B cell (primary cell): ENCODE data around the gene SFT2D2. TPM values are rescaled to one million over a fixed set of nuclear protein-coding genes. Genes with fewer than 3 reads are reported as not detected.

Experiments used
- ATAC-seq: fragments of 200-7000 bp; cut with Tn5 transposase; one replicate; pipeline ENCODE4 v1.10.0; 2021; ENCODE audit warnings: low read depth, mild to moderate bottlenecking, moderate number of reproducible peaks, moderate library complexity
- CTCF ChIA-PET: fragments of 350-600 bp; sonication (Branson Sonifier 250); formaldehyde crosslinking; loops from one replicate; lab custom pipeline; 2021; ENCODE audit warnings: antibody characterized with exemption, inconsistent platforms; lab: Charles Lee
- POLR2A ChIA-PET: fragments of 350-600 bp; sonication (Branson Sonifier 250); formaldehyde crosslinking; loops from one replicate; lab custom pipeline; 2021; ENCODE audit warnings: antibody characterized with exemption; lab: Charles Lee
- DNase-seq: peaks from one replicate; pipeline ENCODE4 v3.0.0; 2013
- H2AFZ ChIP-seq: 2 replicates; pipeline ENCODE4 v1.6.1; 2012; ENCODE audit warnings: mild to moderate bottlenecking, low read depth, low read length; ENCODE audit not compliant: insufficient read depth, poor library complexity, severe bottlenecking
- H3K27ac ChIP-seq, 2 donors: 1 replicate in 1 of 2; 2 replicates in 1 of 2; pipeline ENCODE4 v1.5.1; 2012 to 2013; ENCODE audit warnings: low read length in 2 of 2, mild to moderate bottlenecking in 2 of 2, moderate library complexity in 1 of 2
- H3K27me3 ChIP-seq, 4 experiments: fragments of 200-600 bp in 1 of 4; sonication (generic) in 1 of 4; replicated peaks in 1 of 4; 1 replicate in 2 of 4; 2 replicates in 2 of 4; pipeline versions ENCODE4 v1.6.1 to v1.7.0; 2013 to 2016; ENCODE audit warnings: low read length in 3 of 4, mild to moderate bottlenecking in 2 of 4, mixed read lengths in 1 of 4, moderate library complexity in 1 of 4; ENCODE audit not compliant: insufficient read depth in 4 of 4, control insufficient read depth in 3 of 4; ENCODE audit errors: control extremely low read depth in 1 of 4
- H3K36me3 ChIP-seq, 2 experiments: replicated peaks in 1 of 2; 1 replicate in 1 of 2; 2 replicates in 1 of 2; pipeline versions ENCODE4 v1.6.1 to v1.7.1; 2013; ENCODE audit warnings: low read length in 1 of 2; ENCODE audit not compliant: insufficient read depth in 2 of 2, control insufficient read depth in 1 of 2; ENCODE audit errors: control extremely low read depth in 1 of 2, extremely low read depth in 1 of 2
- H3K4me1 ChIP-seq, 2 donors: fragments of 200-600 bp in 1 of 2; sonication (generic) in 1 of 2; 1 replicate in 1 of 2; 2 replicates in 1 of 2; pipeline versions ENCODE4 v1.5.1 to v1.6.1; 2013 to 2017; ENCODE audit warnings: low read length in 2 of 2; ENCODE audit not compliant: control insufficient read depth in 2 of 2, insufficient read depth in 2 of 2
- H3K4me2 ChIP-seq: replicated peaks from 2 replicates; pipeline ENCODE3; 2012; ENCODE audit warnings: mild to moderate bottlenecking, low read depth, low read length; ENCODE audit not compliant: poor library complexity, severe bottlenecking
- H3K4me3 ChIP-seq, 5 experiments: fragments of 200-600 bp in 1 of 5; sonication (generic) in 1 of 5; 1 replicate in 3 of 5; 2 replicates in 2 of 5; pipeline versions ENCODE4 v1.5.1 to v1.7.0; 2011 to 2016; ENCODE audit warnings: low read length in 4 of 5, mild to moderate bottlenecking in 4 of 5, low read depth in 2 of 5, control low read depth in 1 of 5, moderate library complexity in 1 of 5; ENCODE audit not compliant: insufficient read depth in 1 of 5; ENCODE audit errors: control extremely low read depth in 1 of 5, extremely low read depth in 1 of 5
- H3K79me2 ChIP-seq: fragments of 200-600 bp; sonication (generic); one replicate; pipeline ENCODE4 v1.6.0; 2016; ENCODE audit warnings: low read length; ENCODE audit not compliant: control insufficient read depth, insufficient read depth
- H3K9ac ChIP-seq: fragments of 200-600 bp; sonication (generic); 2 replicates; pipeline ENCODE4 v1.6.1; 2017; ENCODE audit warnings: mild to moderate bottlenecking, low read length, moderate library complexity
- H3K9me3 ChIP-seq, 3 donors: one replicate each; pipeline versions ENCODE4 v1.6.1 to v1.7.1; 2013; ENCODE audit warnings: low read length in 2 of 3; ENCODE audit not compliant: control insufficient read depth in 2 of 3, insufficient read depth in 1 of 3; ENCODE audit errors: control extremely low read depth in 1 of 3
- H4K20me1 ChIP-seq: 2 replicates; pipeline ENCODE4 v1.6.0; 2012; ENCODE audit warnings: mild to moderate bottlenecking, low read length; ENCODE audit not compliant: insufficient read depth, control insufficient read depth, poor library complexity, severe bottlenecking
- H3K27ac Mint-ChIP-seq: one replicate; pipeline ENCODE4 v1.8.0; 2021; ENCODE audit warnings: mixed read lengths
- H3K27me3 Mint-ChIP-seq: one replicate; pipeline ENCODE4 v1.8.0; 2021; ENCODE audit warnings: mixed read lengths
- H3K4me1 Mint-ChIP-seq: one replicate; pipeline ENCODE4 v1.8.0; 2021; ENCODE audit warnings: mixed read lengths
- H3K4me3 Mint-ChIP-seq: one replicate; pipeline ENCODE4 v1.8.0; 2021; ENCODE audit warnings: mixed read lengths
- H3K9me3 Mint-ChIP-seq: one replicate; pipeline ENCODE4 v1.8.0; 2022; ENCODE audit warnings: mixed read lengths; ENCODE audit not compliant: insufficient read depth
- EZH2 ChIP-seq: IDR thresholded peaks from 2 replicates; pipeline ENCODE4 v1.6.1; 2012; ENCODE audit warnings: borderline replicate concordance, low read depth, mild to moderate bottlenecking, moderate library complexity, low read length; ENCODE audit not compliant: insufficient read depth, poor library complexity, severe bottlenecking
- WGBS: methylation state at CpG from one replicate; pipeline ENCODE4 v1.1.5; 2013; ENCODE audit warnings: missing lambda C conversion rate; ENCODE audit not compliant: insufficient coverage; 5-methylcytosine and 5-hydroxymethylcytosine counted together
- intact Hi-C: fragments of 100-400 bp; cut with micrococcal nuclease; formaldehyde crosslinking; loops from one replicate; pipeline ENCODE4 v1.10.0; 2022
- polyA plus RNA-seq: library from polyadenylated mRNA; depleted of rRNA; stranded (reverse); fragments of >200 nt; gene quantifications from 2 replicates; pipeline ENCODE4 v1.2.3, GENCODE V29; 2012
- total RNA-seq, 2 donors: library from RNA; stranded (reverse); fragments of 120-200 nt in 1 of 2; gene quantifications; 1 replicate in 1 of 2; 2 replicates in 1 of 2; pipeline versions ENCODE4 v1.2.3 to v1.2.4, GENCODE V29; 2013 to 2022
- TF ChIP-seq, protein P1 (sequence below): fragments of 200-600 bp; IDR thresholded peaks from one replicate; pipeline ENCODE4 v1.8.0; 2022; ENCODE audit warnings: antibody characterized with exemption, mild to moderate bottlenecking

SFT2D2 gene
- total and polyA plus RNA-seq, 2 donors (not counting 1 experiment from before 2014, with no cell fraction given), result 13.0 to 68.3 TPM

DNA sequence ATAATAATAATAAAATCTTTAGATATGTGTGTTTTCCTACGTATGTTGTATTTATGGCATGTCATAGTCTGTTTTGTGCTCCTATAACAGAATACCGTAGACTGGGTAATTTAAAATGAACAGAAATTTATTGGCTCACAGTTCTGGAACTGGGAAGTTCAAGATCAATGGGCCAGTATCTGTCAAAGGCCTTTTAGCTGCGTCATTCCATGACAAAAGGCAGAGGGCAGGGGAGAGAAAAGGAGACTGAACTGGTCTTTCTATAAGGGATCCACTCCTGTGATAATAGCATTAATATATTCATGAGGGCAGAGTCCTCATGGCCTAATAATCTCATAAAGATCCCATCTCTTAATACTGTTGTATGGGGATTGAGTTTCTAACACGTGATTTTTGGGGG is 7.1 kb upstream of the SFT2D2 start:
- H3K4me3 ChIP-seq, result no peak overlapping the region
- H3K4me2 ChIP-seq, result no peak overlapping the region
- no peak overlapping the region for H3K27ac ChIP-seq
- ChIA-PET POLR2A (no interaction called here), CTCF (interaction anchor here (1.0 kb wide), 1 partner anchor 17 kb away, joined by 3 read pairs; no protein-coding TSS in a partner anchor)
- no peaks in the 10 kb centered on the region for H3K4me1 ChIP-seq
- H3K9ac ChIP-seq, result no peak overlapping the region
- no peaks in the 10 kb centered on the region for H3K36me3 ChIP-seq
- H3K27me3 ChIP-seq, result peaks cover 0 to 3% (median 0%) of the 10 kb centered on the region in 4 experiments
- ATAC-seq (no peak), DNase-seq (no peak)
- H3K9me3 ChIP-seq, result peaks cover 0 to 3% (median 0%) of the 10 kb centered on the region in 3 donors
- Mint-ChIP-seq H3K4me1 (no peaks in the 10 kb centered on the region), H3K4me3 (no peak overlapping the region), H3K27ac (no peak overlapping the region), H3K27me3 (peaks cover 2% of the 10 kb centered on the region), H3K9me3 (no peaks in the 10 kb centered on the region)
- intact Hi-C loops, result no loop called here
- H3K79me2 ChIP-seq, result no peaks in the 10 kb centered on the region
- no peak overlapping the region for H2AFZ ChIP-seq
- no peaks in the 10 kb centered on the region for H4K20me1 ChIP-seq
- no peak for TF ChIP-seq EZH2
- TF ChIP-seq, protein P1, sequence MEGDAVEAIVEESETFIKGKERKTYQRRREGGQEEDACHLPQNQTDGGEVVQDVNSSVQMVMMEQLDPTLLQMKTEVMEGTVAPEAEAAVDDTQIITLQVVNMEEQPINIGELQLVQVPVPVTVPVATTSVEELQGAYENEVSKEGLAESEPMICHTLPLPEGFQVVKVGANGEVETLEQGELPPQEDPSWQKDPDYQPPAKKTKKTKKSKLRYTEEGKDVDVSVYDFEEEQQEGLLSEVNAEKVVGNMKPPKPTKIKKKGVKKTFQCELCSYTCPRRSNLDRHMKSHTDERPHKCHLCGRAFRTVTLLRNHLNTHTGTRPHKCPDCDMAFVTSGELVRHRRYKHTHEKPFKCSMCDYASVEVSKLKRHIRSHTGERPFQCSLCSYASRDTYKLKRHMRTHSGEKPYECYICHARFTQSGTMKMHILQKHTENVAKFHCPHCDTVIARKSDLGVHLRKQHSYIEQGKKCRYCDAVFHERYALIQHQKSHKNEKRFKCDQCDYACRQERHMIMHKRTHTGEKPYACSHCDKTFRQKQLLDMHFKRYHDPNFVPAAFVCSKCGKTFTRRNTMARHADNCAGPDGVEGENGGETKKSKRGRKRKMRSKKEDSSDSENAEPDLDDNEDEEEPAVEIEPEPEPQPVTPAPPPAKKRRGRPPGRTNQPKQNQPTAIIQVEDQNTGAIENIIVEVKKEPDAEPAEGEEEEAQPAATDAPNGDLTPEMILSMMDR, result no peak
- 95% methylated on average over 3 of the region's 4 CpGs for WGBS

DNA sequence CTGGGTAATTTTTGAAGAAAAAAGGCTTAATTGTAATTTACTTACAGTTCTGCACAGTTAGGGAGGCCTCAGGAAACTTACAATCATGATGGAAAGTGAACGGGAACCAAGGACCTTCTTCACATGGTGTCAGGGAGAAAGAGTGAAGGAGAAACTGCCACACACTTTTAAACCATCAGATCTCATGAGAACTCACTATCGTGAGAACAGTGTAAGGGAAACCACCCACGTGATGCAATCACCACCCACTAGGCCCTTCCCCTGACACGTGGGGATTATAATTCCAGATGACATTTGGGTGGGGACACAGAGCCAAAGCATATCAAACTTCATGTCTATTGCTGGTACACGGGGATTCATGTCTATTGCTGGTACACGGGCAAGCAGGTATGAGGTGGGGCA is 5.3 kb upstream of the SFT2D2 start:
- intact Hi-C loops, result no loop called here
- POLR2A ChIA-PET, result no interaction called here
- peaks cover 11% of the 10 kb centered on the region for H3K4me1 Mint-ChIP-seq
- Histone ChIP-seq H3K4me3 (no peak overlapping the region), H3K36me3 (no peaks in the 10 kb centered on the region), H4K20me1 (no peaks in the 10 kb centered on the region), H3K9ac (no peak overlapping the region), H3K79me2 (peaks cover under 1% of the 10 kb centered on the region), H3K4me1 (peaks cover 9 to 11% of the 10 kb centered on the region in 2 donors), H3K4me2 (no peak overlapping the region), H3K27me3 (peaks cover 0 to 3% (median 0%) of the 10 kb centered on the region in 4 experiments), H3K9me3 (no peaks in the 10 kb centered on the region), H3K27ac (no peak overlapping the region), H2AFZ (no peak overlapping the region)
- CTCF ChIA-PET, result no interaction called here
- H3K4me3 Mint-ChIP-seq, result no peak overlapping the region
- DNase-seq, result no peak
- WGBS, result 80% methylated on average over 2 of the region's 6 CpGs
- ATAC-seq, result no peak
- H3K27ac Mint-ChIP-seq, result no peak overlapping the region
- H3K9me3 Mint-ChIP-seq, result no peaks in the 10 kb centered on the region
- TF ChIP-seq, protein P1, result no peak
- no peak for TF ChIP-seq EZH2
- peaks cover 2% of the 10 kb centered on the region for H3K27me3 Mint-ChIP-seq
